H9 (cell line): Measurements from ENCODE around the gene DUSP5. TPM values are rescaled to one million over a fixed set of nuclear protein-coding genes. Genes with fewer than 3 reads are reported as not detected.

Experiments used
- DNase-seq: peaks from one replicate; pipeline ENCODE4 v3.0.0-alpha.2; 2017
- H2AFZ ChIP-seq: one replicate; pipeline ENCODE4 v1.6.1; 2013; ENCODE audit warnings: mild to moderate bottlenecking, low read length, control low read depth, moderate library complexity
- H2AK5ac ChIP-seq: 2 replicates; pipeline ENCODE4 v1.6.1; 2013; ENCODE audit warnings: low read length, control low read depth, mixed read lengths; ENCODE audit not compliant: insufficient read length
- H2BK120ac ChIP-seq: one replicate; pipeline ENCODE4 v1.6.1; 2013; ENCODE audit warnings: low read depth, mild to moderate bottlenecking, low read length, control low read depth, inconsistent platforms; ENCODE audit not compliant: poor library complexity, severe bottlenecking
- H2BK12ac ChIP-seq: 2 replicates; pipeline ENCODE4 v1.6.1; 2013; ENCODE audit warnings: low read length, control low read depth, mixed read lengths, low read depth; ENCODE audit not compliant: insufficient read length
- H2BK15ac ChIP-seq: 2 replicates; pipeline ENCODE4 v1.6.1; 2013; ENCODE audit warnings: low read depth, low read length, control low read depth
- H2BK20ac ChIP-seq: one replicate; pipeline ENCODE4 v1.6.1; 2013; ENCODE audit warnings: low read depth, mild to moderate bottlenecking, low read length, control low read depth, inconsistent platforms; ENCODE audit not compliant: poor library complexity, severe bottlenecking
- H2BK5ac ChIP-seq: 2 replicates; pipeline ENCODE4 v1.6.1; 2013; ENCODE audit warnings: low read length, control low read depth, mixed read lengths; ENCODE audit not compliant: insufficient read length
- H3K14ac ChIP-seq: 2 replicates; pipeline ENCODE4 v1.6.1; 2013; ENCODE audit warnings: low read length, control low read depth; ENCODE audit not compliant: insufficient read depth
- H3K18ac ChIP-seq: 2 replicates; pipeline ENCODE4 v1.6.1; 2013; ENCODE audit warnings: low read depth, mild to moderate bottlenecking, mixed read lengths, low read length, control low read depth; ENCODE audit not compliant: insufficient read length
- H3K23ac ChIP-seq: 2 replicates; pipeline ENCODE4 v1.6.1; 2013; ENCODE audit warnings: low read length, control low read depth, mixed read lengths, low read depth; ENCODE audit not compliant: insufficient read length
- H3K23me2 ChIP-seq: 2 replicates; pipeline ENCODE4 v1.6.1; 2013; ENCODE audit warnings: low read depth, mild to moderate bottlenecking, mixed read lengths, low read length, control low read depth; ENCODE audit not compliant: insufficient read length, poor library complexity, severe bottlenecking
- H3K27ac ChIP-seq: 2 replicates; pipeline ENCODE4 v1.5.1; 2013; ENCODE audit warnings: low read length, control low read depth, mixed read lengths, low read depth; ENCODE audit not compliant: insufficient read length
- H3K27me3 ChIP-seq: 2 replicates; pipeline ENCODE4 v1.6.1; 2013; ENCODE audit warnings: low read length, control low read depth, inconsistent platforms; ENCODE audit not compliant: insufficient read depth
- H3K4ac ChIP-seq: 2 replicates; pipeline ENCODE4 v1.6.1; 2013; ENCODE audit warnings: low read depth, mild to moderate bottlenecking, control low read depth, inconsistent platforms, low read length, moderate library complexity
- H3K4me1 ChIP-seq: 2 replicates; pipeline ENCODE4 v1.6.1; 2013; ENCODE audit warnings: low read length, control low read depth, inconsistent platforms; ENCODE audit not compliant: insufficient read depth
- H3K4me2 ChIP-seq: 2 replicates; pipeline ENCODE4 v1.6.1; 2013; ENCODE audit warnings: low read length, control low read depth, mixed read lengths; ENCODE audit not compliant: insufficient read length, insufficient read depth
- H3K56ac ChIP-seq: 2 replicates; pipeline ENCODE4 v1.6.1; 2013; ENCODE audit warnings: low read depth, mild to moderate bottlenecking, mixed read lengths, low read length, control low read depth; ENCODE audit not compliant: insufficient read length
- H3K79me1 ChIP-seq: 2 replicates; pipeline ENCODE4 v1.6.1; 2013; ENCODE audit warnings: low read depth, mild to moderate bottlenecking, moderate library complexity, low read length, control low read depth, inconsistent platforms; ENCODE audit not compliant: insufficient read depth, poor library complexity, severe bottlenecking
- H3K79me2 ChIP-seq: 2 replicates; pipeline ENCODE4 v1.6.1; 2013; ENCODE audit warnings: low read length, control low read depth, inconsistent platforms; ENCODE audit not compliant: insufficient read depth
- H3K9ac ChIP-seq: 2 replicates; pipeline ENCODE4 v1.6.1; 2013; ENCODE audit warnings: low read length, control low read depth, mixed read lengths; ENCODE audit not compliant: insufficient read length; ENCODE audit errors: extremely low read depth
- H3K9me3 ChIP-seq: one replicate; pipeline ENCODE4 v1.6.1; 2013; ENCODE audit warnings: low read depth, low read length, inconsistent platforms; ENCODE audit not compliant: control insufficient read depth
- H3T11ph ChIP-seq: one replicate; pipeline ENCODE4 v1.6.1; 2013; ENCODE audit warnings: mild to moderate bottlenecking, low read length, control low read depth, inconsistent platforms
- H4K20me1 ChIP-seq: one replicate; pipeline ENCODE4 v1.6.1; 2013; ENCODE audit not compliant: control insufficient read depth, insufficient read length, insufficient read depth
- H4K5ac ChIP-seq: 2 replicates; pipeline ENCODE4 v1.6.1; 2013; ENCODE audit warnings: low read depth, mild to moderate bottlenecking, mixed read lengths, low read length, control low read depth; ENCODE audit not compliant: insufficient read length
- H4K8ac ChIP-seq: replicated peaks from 2 replicates; pipeline ENCODE4 v1.6.1; 2013; ENCODE audit warnings: low read length, control low read depth, mixed read lengths, low read depth; ENCODE audit not compliant: insufficient read length
- H4K91ac ChIP-seq: 2 replicates; pipeline ENCODE4 v1.6.1; 2013; ENCODE audit warnings: low read depth, mild to moderate bottlenecking, moderate library complexity, mixed read lengths, low read length, control low read depth; ENCODE audit not compliant: insufficient read length
- H3K27ac Mint-ChIP-seq, 3 experiments: 2 replicates in 2 of 3; 3 replicates in 1 of 3; pipeline ENCODE4 v1.8.0; 2020 to 2021; ENCODE audit warnings: mixed read lengths in 3 of 3, mild to moderate bottlenecking in 1 of 3, moderate library complexity in 1 of 3
- H3K27me3 Mint-ChIP-seq: 2 replicates; pipeline ENCODE4 v1.8.0; 2021; ENCODE audit warnings: low read depth, mild to moderate bottlenecking, moderate library complexity, mixed read lengths
- H3K36me3 Mint-ChIP-seq, 3 experiments: 2 replicates in 2 of 3; 3 replicates in 1 of 3; pipeline ENCODE4 v1.8.0; 2020 to 2021; ENCODE audit warnings: low read depth in 3 of 3, mixed read lengths in 3 of 3; ENCODE audit not compliant: insufficient read depth in 1 of 3
- H3K4me1 Mint-ChIP-seq, 2 experiments: 2 replicates each; pipeline ENCODE4 v1.8.0; 2020; ENCODE audit warnings: mixed read lengths in 2 of 2
- H3K4me3 Mint-ChIP-seq, 2 experiments: 2 replicates in 1 of 2; 3 replicates in 1 of 2; pipeline ENCODE4 v1.8.0; 2020 to 2021; ENCODE audit warnings: mild to moderate bottlenecking in 2 of 2, mixed read lengths in 2 of 2, moderate library complexity in 1 of 2
- H3K9me3 Mint-ChIP-seq, 2 experiments: 2 replicates in 1 of 2; 3 replicates in 1 of 2; pipeline ENCODE4 v1.8.0; 2020; ENCODE audit warnings: mild to moderate bottlenecking in 2 of 2, mixed read lengths in 2 of 2, moderate library complexity in 1 of 2
- WGBS: extraction: QIAGEN DNeasy Blood & Tissue Kit; methylation state at CpG from one replicate; pipeline ENCODE4 v1.1.7; 2013; ENCODE audit warnings: missing lambda C conversion rate, low lambda C conversion rate, mixed read lengths; ENCODE audit not compliant: insufficient read length; ENCODE audit errors: extremely low coverage; 5-methylcytosine and 5-hydroxymethylcytosine counted together
- total RNA-seq: library from RNA; stranded (reverse); gene quantifications from 2 replicates; pipeline ENCODE4 v1.2.1, GENCODE V29; 2021
- TF ChIP-seq, protein P1 (sequence below): fragments of 200-600 bp; sonication (generic); conservative IDR thresholded peaks from 3 replicates; pipeline ENCODE4 v1.8.0; 2021; ENCODE audit warnings: antibody characterized with exemption, mild to moderate bottlenecking

The DUSP5 gene
- total RNA-seq, 1 experiment from 2014 or later: 29.3 TPM

DNA sequence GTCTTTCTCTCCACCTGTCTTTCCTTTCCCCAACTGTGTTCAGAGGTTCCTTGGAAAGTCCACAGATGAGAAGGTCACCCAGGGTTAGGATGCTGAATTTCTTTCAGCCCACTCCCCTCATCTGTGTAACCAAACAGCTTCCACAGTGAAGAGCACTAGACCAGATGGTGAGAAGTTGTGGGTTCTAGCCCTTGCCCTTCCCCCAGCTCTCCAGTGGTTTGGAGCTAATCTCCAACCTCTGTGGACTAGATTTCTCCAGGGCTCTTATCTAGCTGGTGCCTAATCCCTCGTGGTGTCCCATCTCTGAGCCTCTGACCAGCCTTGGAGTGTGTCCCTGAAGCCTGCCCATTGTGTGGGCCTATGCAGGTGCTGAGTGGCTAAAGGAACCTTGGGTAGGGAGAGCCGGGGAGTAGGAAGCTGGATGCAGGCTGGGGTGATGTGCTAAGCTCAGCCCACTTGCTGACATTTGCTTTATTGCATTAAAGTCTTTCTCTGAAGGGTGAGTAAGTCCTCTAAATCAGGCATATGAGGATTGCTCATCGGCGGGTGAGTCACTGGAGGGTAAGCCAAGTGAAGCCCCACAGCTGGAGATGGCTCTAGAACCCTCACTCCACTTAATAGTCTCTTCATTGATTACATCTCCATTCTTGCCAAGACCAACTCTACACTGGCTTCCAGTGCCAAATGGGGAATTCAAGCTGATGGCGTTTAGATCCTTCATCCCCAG is 14.9 kb downstream of the DUSP5 start:
- Mint-ChIP-seq H3K27me3 (no peaks in the 10 kb centered on the region; the same call in 1 of the 2 replicates), H3K4me1 (peaks cover 0 to 3% of the 10 kb centered on the region in 2 experiments; a peak in 2 of 4 replicates), H3K27ac (no peak overlapping the region; a peak in 1 of 7 replicates), H3K4me3 (no peak overlapping the region), H3K36me3 (peaks cover 20 to 56% (median 28%) of the 10 kb centered on the region in 3 experiments), H3K9me3 (no peaks in the 10 kb centered on the region; a peak in 1 of 5 replicates)
- H3K27me3 ChIP-seq: no peaks in the 10 kb centered on the region
- no peaks in the 10 kb centered on the region for H3K79me1 ChIP-seq
- no peaks in the 10 kb centered on the region for H3K9me3 ChIP-seq
- no peak overlapping the region for H3K23ac ChIP-seq
- TF ChIP-seq, protein P1, sequence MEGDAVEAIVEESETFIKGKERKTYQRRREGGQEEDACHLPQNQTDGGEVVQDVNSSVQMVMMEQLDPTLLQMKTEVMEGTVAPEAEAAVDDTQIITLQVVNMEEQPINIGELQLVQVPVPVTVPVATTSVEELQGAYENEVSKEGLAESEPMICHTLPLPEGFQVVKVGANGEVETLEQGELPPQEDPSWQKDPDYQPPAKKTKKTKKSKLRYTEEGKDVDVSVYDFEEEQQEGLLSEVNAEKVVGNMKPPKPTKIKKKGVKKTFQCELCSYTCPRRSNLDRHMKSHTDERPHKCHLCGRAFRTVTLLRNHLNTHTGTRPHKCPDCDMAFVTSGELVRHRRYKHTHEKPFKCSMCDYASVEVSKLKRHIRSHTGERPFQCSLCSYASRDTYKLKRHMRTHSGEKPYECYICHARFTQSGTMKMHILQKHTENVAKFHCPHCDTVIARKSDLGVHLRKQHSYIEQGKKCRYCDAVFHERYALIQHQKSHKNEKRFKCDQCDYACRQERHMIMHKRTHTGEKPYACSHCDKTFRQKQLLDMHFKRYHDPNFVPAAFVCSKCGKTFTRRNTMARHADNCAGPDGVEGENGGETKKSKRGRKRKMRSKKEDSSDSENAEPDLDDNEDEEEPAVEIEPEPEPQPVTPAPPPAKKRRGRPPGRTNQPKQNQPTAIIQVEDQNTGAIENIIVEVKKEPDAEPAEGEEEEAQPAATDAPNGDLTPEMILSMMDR: no peak
- no peak overlapping the region for H3K56ac ChIP-seq
- no peak overlapping the region for H2BK5ac ChIP-seq
- H4K91ac ChIP-seq: no peak overlapping the region
- H2AFZ ChIP-seq: no peak overlapping the region
- no peak overlapping the region for H3K27ac ChIP-seq
- H2BK120ac ChIP-seq: no peak overlapping the region
- H3K79me2 ChIP-seq: no peaks in the 10 kb centered on the region
- no peak overlapping the region for H3K18ac ChIP-seq
- no peak overlapping the region for H2BK20ac ChIP-seq
- WGBS: no CpG with 5 or more reads among the region's 5 CpGs
- no peaks in the 10 kb centered on the region for H3K23me2 ChIP-seq
- H3T11ph ChIP-seq: no peak overlapping the region
- no peak overlapping the region for H3K4ac ChIP-seq
- no peak overlapping the region for H2BK15ac ChIP-seq
- no peak overlapping the region for H3K9ac ChIP-seq
- H4K8ac ChIP-seq: no peak overlapping the region
- no peak overlapping the region for H4K5ac ChIP-seq
- H2BK12ac ChIP-seq: no peak overlapping the region
- no peak overlapping the region for H3K14ac ChIP-seq
- H3K4me2 ChIP-seq: no peak overlapping the region
- no peak for DNase-seq
- no peaks in the 10 kb centered on the region for H4K20me1 ChIP-seq
- H2AK5ac ChIP-seq: no peak overlapping the region
- H3K4me1 ChIP-seq: no peaks in the 10 kb centered on the region
